Measurements from ENCODE around the gene ELP1. TPM values are rescaled to one million over a fixed set of nuclear protein-coding genes. Genes with fewer than 3 reads are reported as not detected.

Gene ELP1
- total RNA-seq, 1 donor from 2014 or later: 46.6 TPM

DNA sequence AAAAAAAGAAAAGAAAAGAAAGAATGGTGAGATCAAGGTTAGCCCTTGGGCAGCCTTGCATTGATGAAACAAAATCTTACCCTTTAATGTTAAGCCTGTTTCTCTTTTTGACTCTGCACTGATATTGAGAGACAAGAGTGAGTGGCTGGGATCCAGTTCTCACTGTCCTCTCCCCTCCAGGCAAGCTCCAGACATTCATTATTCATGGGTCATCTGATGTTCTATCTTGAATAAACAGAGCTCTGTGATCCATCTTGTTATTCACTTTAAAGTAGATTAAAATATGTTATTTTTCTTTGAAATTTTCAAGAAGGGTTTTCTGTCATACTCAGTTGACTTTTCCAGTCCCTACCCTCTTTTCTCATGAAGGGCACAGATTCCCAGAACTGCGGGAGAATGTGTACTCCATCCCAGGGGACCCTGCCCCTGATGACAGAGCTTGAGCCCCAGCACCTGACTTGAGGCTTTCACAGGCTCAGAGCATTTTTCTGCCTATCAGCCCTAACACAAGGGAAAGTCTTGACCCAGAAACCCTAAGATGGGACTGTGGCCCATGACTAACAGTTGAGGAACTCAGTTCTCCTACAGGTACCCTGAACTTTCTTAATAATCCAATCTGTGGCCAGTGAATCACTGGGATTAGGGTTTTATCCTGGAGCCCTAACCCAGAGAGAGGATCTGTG lies 102.3 kb downstream of the ELP1 start:
- TF ChIP-seq, protein P1, sequence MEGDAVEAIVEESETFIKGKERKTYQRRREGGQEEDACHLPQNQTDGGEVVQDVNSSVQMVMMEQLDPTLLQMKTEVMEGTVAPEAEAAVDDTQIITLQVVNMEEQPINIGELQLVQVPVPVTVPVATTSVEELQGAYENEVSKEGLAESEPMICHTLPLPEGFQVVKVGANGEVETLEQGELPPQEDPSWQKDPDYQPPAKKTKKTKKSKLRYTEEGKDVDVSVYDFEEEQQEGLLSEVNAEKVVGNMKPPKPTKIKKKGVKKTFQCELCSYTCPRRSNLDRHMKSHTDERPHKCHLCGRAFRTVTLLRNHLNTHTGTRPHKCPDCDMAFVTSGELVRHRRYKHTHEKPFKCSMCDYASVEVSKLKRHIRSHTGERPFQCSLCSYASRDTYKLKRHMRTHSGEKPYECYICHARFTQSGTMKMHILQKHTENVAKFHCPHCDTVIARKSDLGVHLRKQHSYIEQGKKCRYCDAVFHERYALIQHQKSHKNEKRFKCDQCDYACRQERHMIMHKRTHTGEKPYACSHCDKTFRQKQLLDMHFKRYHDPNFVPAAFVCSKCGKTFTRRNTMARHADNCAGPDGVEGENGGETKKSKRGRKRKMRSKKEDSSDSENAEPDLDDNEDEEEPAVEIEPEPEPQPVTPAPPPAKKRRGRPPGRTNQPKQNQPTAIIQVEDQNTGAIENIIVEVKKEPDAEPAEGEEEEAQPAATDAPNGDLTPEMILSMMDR (IDR thresholded peaks at IDR 0.05; ENCODE audit: unreplicated experiment): no peak
- Mint-ChIP-seq H3K4me3 (ENCODE audit: low read depth) (no peak overlapping the region), H3K4me1 (ENCODE audit: low read depth) (peaks cover 4% of the 10 kb centered on the region), H3K27me3 (peaks cover 9% of the 10 kb centered on the region), H3K9me3 (ENCODE audit: low read depth) (no peaks in the 10 kb centered on the region), H3K27ac (no peak overlapping the region), H3K36me3 (ENCODE audit: insufficient read depth) (no peaks in the 10 kb centered on the region)
- DNase-seq (ENCODE audit: low spot score, unreplicated experiment): no peak

- Mint-ChIP-seq H3K27ac (no peak overlapping the region), H3K4me3 (ENCODE audit: low read depth) (no peak overlapping the region), H3K36me3 (ENCODE audit: insufficient read depth) (no peaks in the 10 kb centered on the region), H3K9me3 (ENCODE audit: low read depth) (no peaks in the 10 kb centered on the region), H3K4me1 (ENCODE audit: low read depth) (peaks cover 4% of the 10 kb centered on the region), H3K27me3 (peaks cover 9% of the 10 kb centered on the region)
- TF ChIP-seq, protein P1 (IDR thresholded peaks at IDR 0.05; ENCODE audit: unreplicated experiment): no peak
- DNase-seq (ENCODE audit: low spot score, unreplicated experiment): no peak
These were observed 103.7 kb downstream of the ELP1 start for GRCh38 chr9:108830272-108830671.

GRCh38 chr9:108823829-108824228 lies 110.1 kb downstream of the ELP1 start:
- Mint-ChIP-seq H3K4me1 (ENCODE audit: low read depth) (peaks cover 4% of the 10 kb centered on the region), H3K27ac (no peak overlapping the region), H3K27me3 (no peaks in the 10 kb centered on the region), H3K36me3 (ENCODE audit: insufficient read depth) (peaks cover 2% of the 10 kb centered on the region), H3K4me3 (ENCODE audit: low read depth) (no peak overlapping the region), H3K9me3 (ENCODE audit: low read depth) (peaks cover 16% of the 10 kb centered on the region)
- TF ChIP-seq, protein P1 (IDR thresholded peaks at IDR 0.05; ENCODE audit: unreplicated experiment): no peak
- DNase-seq (ENCODE audit: low spot score, unreplicated experiment): no peak

Other genes with a start within 250 kb of the ELP1 start
- 0.16 and 0.19 TPM in 2 replicates for gene ACTL7B, start 78.1 kb downstream of the ELP1 start, total RNA-seq
- not detected in 2 replicates for gene ACTL7A, start 71.9 kb downstream of the ELP1 start, total RNA-seq
- 10.4 and 14.7 TPM in 2 replicates for gene ABITRAM, start 276 bp upstream of the ELP1 start, total RNA-seq
- gene CTNNAL1, start 79.4 kb upstream of the ELP1 start, total RNA-seq: 42.8 and 47.8 TPM in 2 replicates
- gene TMEM245, start 185.8 kb upstream of the ELP1 start, total RNA-seq: 51.1 and 57.2 TPM in 2 replicates
- 4.9 and 6.1 TPM in 2 replicates for gene FRRS1L, start 233.1 kb upstream of the ELP1 start, total RNA-seq

Measured in progenitor cell of endocrine pancreas (in vitro differentiated cells).